NCI-H128 (cell line): ENCODE measurements around the gene DAPK1.
"Not testable (repeated sequence)": the region's sequence is repeated elsewhere in the genome, so short reads cannot be mapped to it uniquely, and the experiment has no call there.

Source experiments
- DNase-seq: peaks from one replicate; lab custom pipeline; 2025; ENCODE audit not compliant: unreplicated experiment; lab: John Stamatoyannopoulos, UW

DAPK1 gene

DNA sequence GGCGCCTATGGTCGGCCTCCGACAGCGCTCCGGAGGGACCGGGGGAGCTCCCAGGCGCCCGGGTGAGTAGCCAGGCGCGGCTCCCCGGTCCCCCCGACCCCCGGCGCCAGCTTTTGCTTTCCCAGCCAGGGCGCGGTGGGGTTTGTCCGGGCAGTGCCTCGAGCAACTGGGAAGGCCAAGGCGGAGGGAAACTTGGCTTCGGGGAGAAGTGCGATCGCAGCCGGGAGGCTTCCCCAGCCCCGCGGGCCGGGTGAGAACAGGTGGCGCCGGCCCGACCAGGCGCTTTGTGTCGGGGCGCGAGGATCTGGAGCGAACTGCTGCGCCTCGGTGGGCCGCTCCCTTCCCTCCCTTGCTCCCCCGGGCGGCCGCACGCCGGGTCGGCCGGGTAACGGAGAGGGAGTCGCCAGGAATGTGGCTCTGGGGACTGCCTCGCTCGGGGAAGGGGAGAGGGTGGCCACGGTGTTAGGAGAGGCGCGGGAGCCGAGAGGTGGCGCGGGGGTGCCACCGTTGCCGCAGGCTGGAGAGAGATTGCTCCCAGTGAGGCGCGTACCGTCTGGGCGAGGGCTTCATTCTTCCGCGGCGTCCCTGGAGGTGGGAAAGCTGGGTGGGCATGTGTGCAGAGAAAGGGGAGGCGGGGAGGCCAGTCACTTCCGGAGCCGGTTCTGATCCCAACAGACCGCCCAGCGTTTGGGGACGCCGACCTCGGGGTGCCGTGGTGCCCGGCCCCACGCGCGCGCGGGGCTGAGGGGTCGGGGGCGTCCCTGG, 561 bp downstream of the DAPK1 start:
- DNase-seq = peak; percentile 9

DNA sequence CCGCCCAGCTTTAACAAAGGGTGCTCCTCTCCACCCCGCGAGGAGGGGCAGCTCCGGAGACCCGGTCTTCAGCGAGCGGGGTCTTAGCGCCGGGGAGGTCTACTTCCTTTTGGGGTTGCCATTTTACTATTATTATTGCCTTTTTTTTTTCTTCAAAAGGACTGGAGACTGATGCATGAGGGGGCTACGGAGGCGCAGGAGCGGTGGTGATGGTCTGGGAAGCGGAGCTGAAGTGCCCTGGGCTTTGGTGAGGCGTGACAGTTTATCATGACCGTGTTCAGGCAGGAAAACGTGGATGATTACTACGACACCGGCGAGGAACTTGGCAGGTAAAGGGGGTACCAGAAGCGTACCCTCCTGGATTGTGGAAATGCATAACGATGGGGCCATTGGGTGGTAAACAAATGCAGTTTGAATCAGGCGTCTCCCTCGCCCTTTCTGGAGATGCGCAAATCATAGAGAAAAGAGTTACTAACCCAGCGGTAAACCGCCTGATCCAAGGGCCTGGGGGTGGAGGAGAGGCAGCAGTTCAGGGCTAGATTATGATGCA, 1.2 kb downstream of the DAPK1 start:
- DNase-seq = no peak

DNA sequence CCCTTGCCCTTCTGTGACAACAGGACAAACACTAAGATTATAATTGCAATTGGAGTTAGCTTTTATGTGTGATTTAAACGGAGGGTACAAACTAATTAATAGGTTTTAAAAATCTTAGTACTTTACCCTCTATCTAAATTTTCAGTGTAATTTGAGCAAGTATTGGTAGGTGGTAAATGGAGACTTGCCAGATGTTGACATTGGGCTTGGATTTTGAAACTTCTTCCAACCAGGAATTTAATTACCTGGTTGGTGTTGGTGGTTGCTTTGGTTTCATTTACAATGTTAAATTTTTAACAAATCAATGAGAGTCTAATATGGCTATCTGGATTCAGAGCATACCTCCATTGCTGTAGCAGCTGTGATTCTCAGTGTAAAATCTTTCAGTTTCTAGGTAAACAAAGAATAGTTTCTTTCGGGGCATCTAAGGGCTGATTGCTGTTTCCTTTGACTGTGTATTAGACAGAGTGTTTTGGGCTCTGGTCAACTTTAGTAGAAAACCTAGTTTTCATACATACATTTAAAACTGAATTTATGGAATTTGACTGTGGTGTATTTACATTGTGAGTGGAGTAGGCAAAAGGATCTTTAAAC, 1.9 kb downstream of the DAPK1 start:
- DNase-seq = no peak

DNA sequence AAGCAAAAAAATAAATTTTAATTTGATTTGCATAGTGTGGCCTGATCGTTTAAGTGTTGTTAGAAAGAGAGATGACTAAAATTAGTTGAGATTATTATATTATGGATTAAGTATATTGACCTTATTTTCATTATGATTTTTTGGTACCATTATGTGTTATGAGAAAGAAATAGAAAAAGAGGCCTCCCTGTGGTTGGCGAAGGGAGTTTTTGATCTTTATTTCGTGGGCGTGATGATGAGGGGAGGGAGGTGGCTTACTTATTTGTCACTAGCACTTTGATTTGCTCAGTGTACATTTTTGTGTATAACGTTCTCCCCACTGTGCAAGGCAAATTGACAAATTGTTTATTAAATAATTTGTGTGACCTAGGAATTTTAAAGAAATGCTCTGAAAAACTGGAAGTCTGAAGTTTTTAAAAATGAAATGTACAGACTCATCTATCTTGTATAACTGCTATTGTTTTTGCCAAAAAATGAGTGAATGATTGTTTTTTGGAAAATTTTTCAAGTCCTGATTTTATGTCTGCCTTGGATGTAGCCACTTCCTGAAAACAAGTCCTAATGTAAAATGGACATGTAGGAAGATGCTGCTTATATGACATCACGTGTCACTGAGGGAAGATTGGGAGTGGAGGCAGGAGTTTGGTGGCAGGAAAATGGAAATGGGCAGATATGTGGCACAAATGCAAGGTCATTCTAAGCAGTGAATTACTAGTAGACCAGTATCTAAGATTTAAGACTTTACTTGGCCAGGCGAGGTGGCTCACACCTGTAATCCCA, 3.0 kb downstream of the DAPK1 start:
- DNase-seq = no peak

DNA sequence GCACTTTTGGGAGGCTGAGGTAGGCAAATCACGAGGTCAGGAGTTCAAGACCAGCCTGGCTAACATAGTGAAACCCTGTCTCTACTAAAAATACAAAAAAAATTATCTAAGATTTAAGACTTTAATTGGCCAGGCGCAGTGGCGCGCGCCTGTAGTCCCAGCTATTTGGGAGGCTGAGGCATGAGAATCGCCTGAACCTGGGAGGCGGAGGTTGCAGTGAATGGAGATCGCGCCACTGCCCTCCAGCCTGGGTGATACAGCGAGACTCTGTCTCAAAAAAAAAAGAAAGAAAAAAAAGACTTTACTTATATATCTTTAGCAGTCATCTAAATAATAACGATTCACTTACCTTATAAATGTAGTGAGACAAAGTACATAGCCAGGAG, 3.6 kb downstream of the DAPK1 start:
- not testable (repeated sequence) for DNase-seq

DNA sequence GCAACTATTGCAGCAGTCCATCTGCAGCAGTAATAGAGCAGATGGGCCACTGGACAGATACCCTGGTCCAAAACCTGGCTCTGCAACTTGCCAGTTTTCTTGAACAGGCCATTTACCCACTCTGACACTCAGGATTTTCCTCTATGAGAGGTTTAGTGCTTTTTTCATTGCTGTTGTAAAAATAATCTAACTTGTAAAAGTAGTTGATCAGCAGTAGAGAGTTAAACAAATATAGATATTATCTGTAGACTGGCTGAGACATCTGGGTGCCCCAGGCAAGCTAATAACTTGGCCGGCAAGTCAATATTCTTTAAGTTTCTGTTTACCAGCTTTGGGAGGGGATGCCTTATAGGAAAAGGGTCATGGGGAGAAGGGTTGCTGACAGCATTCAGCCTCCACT, 4.1 kb downstream of the DAPK1 start:
- DNase-seq = no peak

DNA sequence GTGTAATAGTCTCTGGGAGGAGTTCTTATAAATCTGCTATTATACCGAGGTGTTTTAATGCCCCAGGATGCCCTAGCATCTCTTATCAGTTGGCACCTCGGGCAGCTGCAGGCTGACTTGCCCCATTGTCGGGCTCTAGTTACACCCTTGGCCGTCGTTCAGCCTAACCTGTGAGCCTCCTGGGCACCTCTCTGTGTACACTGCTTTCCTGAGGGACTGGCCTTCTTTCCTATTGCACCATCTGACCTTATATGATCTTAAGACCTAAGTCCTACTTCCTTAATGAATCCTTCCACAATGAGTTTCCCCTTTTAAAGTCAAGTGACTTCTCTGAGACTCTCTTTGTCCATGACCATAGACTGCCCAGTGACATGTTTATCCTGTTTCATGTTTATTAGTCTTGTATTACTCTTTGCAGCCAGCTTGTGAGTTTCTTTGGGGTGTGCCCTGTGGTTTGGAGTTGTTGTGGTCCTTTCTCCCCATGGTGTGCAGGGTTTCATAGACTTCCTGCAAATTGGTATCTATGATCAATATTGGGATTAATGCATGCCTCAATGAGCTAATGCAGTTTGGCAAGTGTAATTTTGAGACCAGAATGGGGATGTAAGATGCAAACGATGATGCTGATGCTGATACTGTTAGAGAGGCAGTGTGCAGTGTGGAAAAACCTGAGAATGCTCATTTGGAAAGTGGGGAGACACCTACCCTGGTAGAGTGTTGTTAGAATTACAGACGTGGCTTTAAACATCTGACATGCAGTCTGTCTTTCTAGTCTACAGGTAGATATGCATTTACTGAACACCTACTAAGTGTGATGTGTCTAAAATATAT, 4.9 kb downstream of the DAPK1 start:
- no peak for DNase-seq

DNA sequence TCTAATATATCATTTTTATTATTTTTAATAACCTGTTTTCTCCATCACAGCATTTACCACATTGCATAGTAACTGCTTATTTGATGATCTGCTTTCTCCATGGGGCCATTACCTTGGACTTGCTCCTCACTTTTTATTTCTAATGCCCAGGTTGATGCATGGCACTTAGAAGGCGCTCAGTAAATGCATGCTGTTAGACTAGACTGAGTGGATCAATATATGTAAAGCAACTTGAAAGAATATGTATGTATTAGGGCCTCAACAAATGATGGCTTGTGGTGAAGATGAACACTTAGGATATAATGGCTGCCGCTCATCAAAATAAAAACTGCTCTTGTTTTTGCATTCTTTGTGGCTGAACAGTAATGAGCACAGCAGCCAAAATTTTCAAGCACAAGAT, 5.8 kb downstream of the DAPK1 start:
- no peak for DNase-seq

DNA sequence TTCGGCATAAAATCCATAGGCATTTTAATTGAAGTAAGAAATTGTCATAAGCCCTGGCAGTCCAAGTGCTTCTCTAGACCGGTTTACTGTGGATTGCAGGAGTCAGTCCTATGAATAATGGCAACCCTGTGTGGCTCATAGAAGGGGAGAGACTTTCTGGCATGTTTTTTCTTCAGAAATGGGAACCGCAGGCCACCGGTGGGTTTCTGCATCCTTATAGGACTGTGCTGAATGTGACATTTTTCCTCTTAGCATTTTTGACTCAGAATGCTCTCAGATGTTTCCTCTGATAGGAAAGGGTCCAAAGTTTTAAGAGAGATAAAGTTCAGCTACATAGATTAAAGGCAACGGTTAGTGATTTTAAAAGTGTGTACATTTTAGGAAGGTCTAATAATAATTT, 6.3 kb downstream of the DAPK1 start:
- DNase-seq = no peak

DNA sequence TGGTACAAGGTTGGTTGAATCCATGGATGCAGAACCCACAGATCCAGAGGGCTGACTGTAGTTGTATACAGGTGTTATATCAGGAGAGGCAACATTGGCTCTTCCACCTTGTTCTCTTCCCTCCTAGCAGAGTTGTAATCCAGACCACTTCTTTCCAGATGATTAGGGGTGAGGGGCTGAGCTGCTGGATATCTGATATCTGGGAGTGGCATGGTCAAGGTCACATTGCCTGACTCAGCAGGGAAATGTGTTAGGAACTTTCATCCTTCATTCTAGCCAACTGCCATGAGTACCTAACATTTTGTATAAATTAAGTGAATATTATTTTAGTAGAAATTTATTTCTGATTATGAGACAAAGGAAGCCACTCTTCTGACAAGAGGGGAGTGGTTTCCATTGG, 7.3 kb downstream of the DAPK1 start:
- no peak for DNase-seq

DNA sequence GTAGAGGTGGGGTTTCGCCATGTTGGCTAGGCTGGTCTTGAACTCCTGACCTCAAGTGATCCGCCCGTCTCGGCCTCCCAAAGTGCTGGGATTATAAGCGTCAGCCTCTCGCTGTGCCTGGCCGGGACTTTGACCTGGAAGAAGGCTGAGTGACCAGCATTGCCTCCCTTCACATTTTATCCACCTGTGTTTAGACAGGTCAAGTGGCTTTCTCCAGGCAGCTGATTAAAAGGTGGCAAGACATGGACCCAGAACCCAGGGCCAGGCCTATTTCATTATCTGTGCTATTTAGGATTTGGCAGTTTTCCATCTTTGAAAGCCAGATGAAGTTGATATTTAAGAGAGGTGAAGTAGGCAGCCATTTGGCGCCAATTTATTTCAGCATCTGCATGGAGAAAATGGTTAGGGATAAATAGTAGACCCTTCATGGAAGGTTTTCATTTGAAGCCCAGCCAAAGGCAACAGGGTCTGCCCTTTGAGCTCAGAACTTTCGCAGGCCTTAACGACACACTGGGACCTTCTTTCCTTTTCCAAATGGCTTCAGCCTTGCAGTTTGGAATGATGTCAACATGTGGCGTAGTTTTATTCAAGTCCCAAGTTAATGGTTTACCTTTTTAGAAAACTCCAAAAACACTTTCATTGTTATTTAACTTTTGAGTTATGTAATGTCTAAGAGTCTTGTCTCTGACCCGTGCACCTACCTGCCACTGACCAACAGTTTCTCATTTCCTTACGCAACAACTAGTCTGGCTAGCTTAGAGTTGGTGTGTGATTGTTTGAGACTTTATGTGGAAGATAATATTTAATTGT, 8.4 kb downstream of the DAPK1 start:
- no peak for DNase-seq

DNA sequence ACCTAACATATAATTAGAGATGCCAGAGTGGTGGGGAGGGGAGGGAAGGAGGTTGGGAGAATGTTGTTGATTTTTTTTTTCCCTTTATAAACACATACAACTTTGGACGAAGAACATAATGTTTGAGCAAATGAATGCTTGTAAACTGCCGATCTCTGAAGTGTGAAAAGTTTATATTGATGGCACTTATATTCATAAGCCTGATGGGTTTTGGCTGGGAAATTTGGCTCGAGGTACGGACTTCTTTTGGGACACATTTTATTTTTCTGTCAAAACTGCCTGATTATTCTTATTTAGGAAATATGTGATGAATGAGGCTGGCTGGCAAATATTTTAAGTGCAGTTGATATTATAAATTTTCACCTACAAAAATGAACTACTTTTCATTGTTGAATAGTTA, 9.9 kb downstream of the DAPK1 start:
- DNase-seq = no peak

DNA sequence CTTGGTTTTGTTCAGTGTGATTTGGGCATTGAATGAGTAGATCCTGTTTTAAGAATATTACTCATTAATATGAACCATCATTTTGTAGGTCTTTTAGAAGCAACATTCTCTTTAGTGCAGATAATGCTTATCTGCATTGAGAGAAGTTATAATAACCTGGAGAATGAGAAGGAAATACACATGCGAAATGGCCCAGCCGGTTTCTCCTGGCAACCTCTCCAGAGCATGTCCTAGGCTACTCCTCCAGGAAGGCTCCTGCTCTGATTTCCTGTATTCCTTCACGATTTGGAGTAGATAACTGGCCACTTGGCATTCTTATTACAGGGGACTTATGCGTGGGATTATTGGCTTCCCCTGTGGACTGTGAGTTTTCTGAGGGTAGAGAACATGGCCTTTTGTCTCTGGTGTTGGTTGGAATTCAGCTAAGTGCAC, 12.6 kb downstream of the DAPK1 start:
- no peak for DNase-seq

DNA sequence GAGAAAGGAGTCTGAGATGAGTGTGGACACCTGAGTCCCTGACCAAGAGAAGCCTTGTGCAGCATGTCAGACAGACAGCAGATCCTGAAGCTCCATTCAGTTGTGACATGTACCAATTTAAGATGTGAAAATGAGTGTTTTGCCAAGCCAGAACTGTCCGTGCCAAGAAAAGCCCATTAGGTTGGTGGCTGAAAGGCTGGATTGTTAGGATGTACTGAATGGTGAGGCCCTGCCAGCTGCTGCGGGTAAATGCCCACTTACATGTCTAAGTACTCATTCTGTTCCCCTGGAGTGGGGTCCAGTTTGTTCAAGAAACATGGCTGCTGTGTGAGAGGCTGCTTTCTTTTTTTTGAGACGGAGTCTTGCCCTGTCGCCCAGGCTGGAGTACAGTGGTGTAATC, 14.6 kb downstream of the DAPK1 start:
- DNase-seq = no peak

DNA sequence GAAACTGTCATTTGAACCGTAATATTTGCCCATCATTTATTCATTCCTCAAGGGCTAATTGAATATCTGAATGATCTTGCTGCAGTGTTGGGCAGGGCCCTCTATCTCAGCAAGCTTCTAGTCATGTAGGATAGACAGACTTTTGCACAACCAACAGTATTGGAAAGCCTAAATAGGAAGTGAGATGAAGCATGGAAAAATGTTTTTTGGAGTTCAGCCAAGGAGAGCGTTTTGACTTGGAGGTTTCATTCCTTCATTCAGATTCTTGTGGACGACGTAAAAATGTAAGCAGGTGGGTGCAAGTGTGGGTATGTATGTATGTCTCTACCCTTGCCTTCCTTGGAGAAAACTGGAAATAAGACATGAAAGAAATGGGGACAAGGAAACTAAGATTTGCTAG, 15.5 kb downstream of the DAPK1 start:
- DNase-seq = no peak

DNA sequence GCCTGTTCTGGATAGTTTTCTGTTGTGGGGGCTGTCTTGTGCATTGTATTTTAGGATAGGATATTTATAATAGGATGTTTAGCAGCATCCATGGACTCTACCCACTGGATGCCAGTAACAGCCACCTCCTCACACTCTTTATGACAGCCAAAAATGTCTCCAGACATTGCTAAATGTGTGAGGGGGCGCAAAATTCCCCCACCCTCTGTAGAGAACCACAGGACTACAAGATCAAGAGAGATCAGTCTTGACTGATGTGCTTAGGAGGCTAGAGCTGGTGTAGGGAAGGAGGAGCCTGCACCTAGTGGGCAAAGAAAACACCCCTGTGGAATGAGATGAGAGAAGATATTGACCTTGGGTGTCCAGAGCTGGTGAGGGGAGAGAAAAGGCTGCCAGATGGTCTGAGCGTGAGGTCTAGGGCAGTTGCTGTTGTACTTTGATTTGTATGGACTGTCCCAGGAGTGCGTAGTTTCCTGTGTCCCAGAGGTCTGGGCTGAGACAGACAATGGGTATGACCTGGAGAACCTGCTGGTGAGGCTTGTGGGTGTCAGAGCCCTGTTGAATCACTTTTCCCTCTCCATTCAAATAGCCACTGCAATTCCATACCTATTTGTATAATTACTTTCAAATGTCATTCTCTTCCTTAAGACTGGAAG, 16.3 kb downstream of the DAPK1 start:
- DNase-seq = no peak

DNA sequence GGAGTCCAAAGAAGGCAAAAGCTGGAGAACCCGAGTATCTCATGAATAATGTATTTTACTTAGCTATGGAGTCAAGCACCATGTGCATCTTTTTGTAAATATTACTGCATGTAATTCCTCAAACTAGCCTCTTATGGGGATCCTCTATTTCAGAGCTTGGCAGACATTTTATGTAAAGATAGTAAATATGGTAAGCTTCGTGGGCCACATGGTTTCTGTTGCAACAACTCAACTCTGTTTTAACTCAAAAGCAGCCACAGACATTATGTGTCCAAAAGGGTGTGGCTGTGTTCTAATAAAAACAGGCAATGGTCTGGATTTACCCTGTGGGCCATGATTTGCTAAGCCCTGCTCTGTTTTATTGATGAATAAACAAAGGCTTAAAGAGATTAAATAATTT, 17.3 kb downstream of the DAPK1 start:
- DNase-seq = no peak

DNA sequence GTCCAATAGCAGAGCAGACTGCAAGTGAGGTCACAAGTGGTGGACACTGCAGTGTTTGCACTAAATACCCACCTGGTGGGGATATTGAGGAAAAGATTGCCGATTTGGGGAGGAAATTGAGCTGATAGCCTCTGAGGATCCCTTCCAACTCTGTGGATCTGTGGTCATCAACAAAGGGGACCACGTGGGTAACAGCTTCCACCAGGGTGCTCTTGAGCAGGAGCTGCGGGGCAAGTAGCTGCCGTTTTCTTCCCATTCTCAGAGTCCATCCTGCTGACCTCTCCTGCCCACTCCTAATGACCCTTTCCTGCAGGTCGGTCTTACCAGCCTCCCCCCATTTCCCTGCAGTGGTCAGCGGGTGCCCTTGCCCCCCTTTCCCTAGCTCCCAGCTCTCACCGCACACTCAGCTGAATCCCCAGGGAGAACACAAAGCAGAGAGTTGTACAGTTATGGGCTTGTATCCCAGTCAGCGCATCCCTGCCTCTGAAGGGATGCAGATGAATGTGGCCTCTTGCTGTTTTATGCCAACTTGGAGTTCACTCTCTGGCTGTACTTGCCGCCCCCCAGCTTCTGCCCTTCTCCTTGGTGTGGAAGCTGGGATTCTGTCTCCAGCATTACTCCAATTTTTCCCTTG, 18.0 kb downstream of the DAPK1 start:
- DNase-seq = no peak

DNA sequence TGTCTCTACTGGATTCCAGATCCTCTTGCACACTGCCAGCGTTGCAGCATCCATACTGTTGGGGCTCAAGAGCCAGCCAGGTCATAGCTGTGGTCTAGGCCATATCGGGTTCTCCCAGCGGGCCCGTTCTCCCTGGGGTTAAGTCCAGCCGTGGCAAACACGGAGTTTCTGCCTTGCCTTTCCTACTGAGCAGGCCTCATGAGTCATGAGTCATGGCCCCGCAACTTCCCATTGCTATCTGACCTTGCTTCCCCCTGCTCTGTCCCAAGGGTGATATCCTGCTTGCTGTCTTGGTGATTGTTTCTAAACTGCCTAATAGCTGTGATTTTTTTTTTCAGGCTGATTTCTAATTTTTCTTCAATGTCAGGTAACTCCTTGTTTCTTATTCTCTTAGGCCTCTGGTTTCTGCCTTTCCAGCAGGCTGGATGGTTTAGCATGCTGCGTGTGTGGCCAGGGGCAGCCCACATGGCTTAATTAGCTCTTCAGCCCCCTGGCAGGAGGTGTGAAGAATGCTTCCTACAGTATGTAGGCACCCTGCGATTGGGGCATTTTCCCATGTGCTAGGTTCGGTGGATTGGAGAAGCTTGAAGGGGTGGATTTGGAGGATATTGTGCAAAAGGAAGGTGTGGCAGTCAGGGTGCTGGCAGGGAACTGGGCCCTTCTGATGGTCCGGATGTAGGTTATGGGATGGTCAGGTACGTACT, 18.7 kb downstream of the DAPK1 start:
- no peak for DNase-seq
